ENCODE data around the gene FOXC2. TPM values are rescaled to one million over a fixed set of nuclear protein-coding genes. Genes with fewer than 3 reads are reported as not detected.

FOXC2 gene
- total and polyA plus RNA-seq, 2 of the 13 experiments (the other 11 are each of a cell fraction or from before 2014, with no cell fraction given), result not detected

- TF ChIP-seq ZNF788 (CRISPR knock-in tag; IDR thresholded peaks at IDR 0.05; ENCODE audit: borderline replicate concordance) (peak; percentile 64; the same call in 1 of the 2 replicates), GMEB2 (CRISPR knock-in tag; IDR thresholded peaks at IDR 0.05; ENCODE audit: low read depth) (no peak), MYC (CRISPR knock-in tag; IDR thresholded peaks at IDR 0.05; ENCODE audit: borderline replicate concordance) (peak; percentile 89), PAXIP1 (CRISPR knock-in tag; conservative IDR thresholded peaks at IDR 0.05) (no peak), SP5 (CRISPR knock-in tag; IDR thresholded peaks at IDR 0.05; ENCODE audit: borderline replicate concordance, low read depth) (no peak), MTF2 (CRISPR knock-in tag; IDR thresholded peaks at IDR 0.05; ENCODE audit: borderline replicate concordance) (0 out of 2 replicates have a peak, but pooled peaks have one; percentile 51), RAD21 (CRISPR knock-in tag; IDR thresholded peaks at IDR 0.05) (peak; percentile 83), PRDM10 (CRISPR knock-in tag; IDR thresholded peaks at IDR 0.05; ENCODE audit: low read depth) (no peak), U2AF2 (IDR thresholded peaks at IDR 0.05; ENCODE audit: low read depth, low read length) (no peak), DNMT1 (CRISPR knock-in tag; IDR thresholded peaks at IDR 0.05) (0 out of 2 replicates have a peak, but pooled peaks have one; percentile 28), KDM3A (CRISPR knock-in tag; IDR thresholded peaks at IDR 0.05; ENCODE audit: low read depth) (peak; percentile 41; the same call in 1 of the 2 replicates), MAZ (IDR thresholded peaks at IDR 0.05; ENCODE audit: borderline replicate concordance, low read depth, low read length) (no peak), MAZ (CRISPR knock-in tag; IDR thresholded peaks at IDR 0.05; ENCODE audit: low read depth) (peak; percentile 48; the same call in 1 of the 2 replicates), ZNF235 (CRISPR knock-in tag; IDR thresholded peaks at IDR 0.05; ENCODE audit: borderline replicate concordance) (no peak), REL (CRISPR knock-in tag; conservative IDR thresholded peaks at IDR 0.05) (no peak), CTCF (CRISPR knock-in tag; IDR thresholded peaks at IDR 0.05) (peak; percentile 96), HES4 (CRISPR knock-in tag; IDR thresholded peaks at IDR 0.05; ENCODE audit: borderline replicate concordance) (0 out of 2 replicates have a peak, but pooled peaks have one; percentile 40), ZBTB8A (CRISPR knock-in tag; IDR thresholded peaks at IDR 0.05; ENCODE audit: borderline replicate concordance, low read depth) (no peak), SUZ12 (IDR thresholded peaks at IDR 0.05; ENCODE audit: low read depth, low read length) (0 out of 2 replicates have a peak, but pooled peaks have one; percentile 10)
Measured at GRCh38 chr16:86517652-86518258, 48.9 kb upstream of the FOXC2 start (continued).
